Stimulated activated CD4-positive, alpha-beta T cell treated with anti-CD3 and anti-CD28 coated beads, TNF-alpha, amount 100 ng/mL, for 48 hours (primary cell): ENCODE measurements around the gene FYN.
"Not testable (repeated sequence)": the region's sequence is repeated elsewhere in the genome, so short reads cannot be mapped to it uniquely, and the experiment has no call there.

Experiments
- DNase-seq, 3 donors: peaks; one replicate each; pipeline ENCODE4 v3.0.0-alpha.2; 2020; ENCODE audit warnings: low read depth in 3 of 3

FYN gene

DNA sequence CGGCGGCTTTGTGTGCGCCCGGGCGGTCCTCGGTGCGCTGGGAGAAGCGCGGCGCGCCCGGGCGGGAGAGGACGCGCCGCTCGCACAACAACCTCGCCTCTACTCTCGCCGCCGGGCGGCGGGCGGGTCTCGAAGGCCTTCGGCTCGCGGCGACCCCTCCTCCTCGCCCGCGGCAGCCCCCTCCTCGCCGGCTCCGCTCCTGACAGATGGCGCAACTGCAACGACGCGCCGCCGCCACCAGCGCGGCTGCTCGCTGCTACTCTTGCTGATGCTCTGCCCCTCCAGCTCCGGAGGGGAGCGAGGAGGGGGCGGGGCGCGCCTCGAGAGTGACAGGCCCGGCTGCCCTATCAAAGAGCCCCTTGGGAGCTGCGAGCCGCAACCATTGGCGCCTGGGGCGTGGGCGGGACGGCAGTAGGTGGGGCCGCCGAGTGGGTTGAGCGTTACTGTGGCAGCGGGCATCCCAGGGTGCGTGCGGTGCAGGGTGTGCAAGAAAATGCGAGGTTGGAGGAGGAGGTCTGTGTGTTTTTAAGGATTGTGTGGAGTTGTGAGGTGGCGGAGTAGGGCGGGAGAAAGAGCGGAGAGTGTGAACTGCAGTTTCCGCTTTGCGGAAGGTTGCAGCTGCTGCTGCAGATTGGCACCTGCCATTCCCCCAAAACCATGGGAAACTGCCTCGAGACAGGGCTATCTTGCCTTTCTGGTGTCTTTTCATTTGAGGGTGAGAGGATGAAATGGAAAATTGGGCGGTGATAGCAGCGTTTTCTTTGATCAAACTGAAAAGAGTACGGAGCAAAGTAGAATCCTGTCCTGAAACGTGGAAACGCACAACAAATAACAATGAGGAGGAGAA lies at the start of gene FYN:
Gene FYN, minus strand, starts transcription at position 275 of the 847 bp plus-strand sequence. CDS start 153,401 bp downstream, outside the sequence.
- DNase-seq, result peak; percentile 99

DNA sequence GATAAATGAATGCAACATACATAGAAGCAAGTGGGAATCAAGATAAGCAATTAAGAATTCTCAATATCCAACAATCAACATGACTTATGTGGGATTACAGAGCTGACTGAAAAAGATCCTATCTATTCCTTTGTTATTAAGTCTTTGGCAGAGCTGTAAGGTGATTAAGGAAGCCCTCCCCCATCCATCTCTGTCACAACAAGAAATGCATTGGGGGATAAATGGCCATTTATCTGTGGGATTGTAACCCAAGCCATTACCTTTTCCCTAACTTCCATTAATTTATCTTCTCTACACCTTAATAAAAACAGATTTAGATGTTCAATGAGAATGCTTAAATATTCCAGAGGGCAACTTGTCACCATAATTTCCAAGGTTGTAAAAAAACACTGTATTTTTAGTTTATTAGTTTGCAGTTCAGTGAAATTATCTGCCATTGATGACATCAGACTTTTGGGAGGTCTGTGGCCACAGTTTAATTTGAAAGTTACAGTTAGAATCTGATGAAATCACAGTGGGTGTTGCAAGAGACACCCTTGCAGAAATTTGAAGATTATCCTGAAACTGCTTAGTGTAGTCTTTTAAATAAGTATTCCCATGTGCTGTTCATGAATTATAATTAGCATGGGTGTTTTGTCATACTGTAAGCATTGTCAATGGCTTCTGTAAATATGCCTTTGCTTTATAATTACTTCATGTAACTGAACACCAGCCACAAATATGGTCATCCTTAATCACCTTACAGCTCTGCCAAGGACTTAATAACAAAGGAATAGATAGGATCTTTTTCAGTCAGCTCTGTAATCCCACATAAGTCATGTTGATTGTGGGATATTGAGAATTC lies 49.4 kb upstream of the FYN start:
- no peak for DNase-seq

DNA sequence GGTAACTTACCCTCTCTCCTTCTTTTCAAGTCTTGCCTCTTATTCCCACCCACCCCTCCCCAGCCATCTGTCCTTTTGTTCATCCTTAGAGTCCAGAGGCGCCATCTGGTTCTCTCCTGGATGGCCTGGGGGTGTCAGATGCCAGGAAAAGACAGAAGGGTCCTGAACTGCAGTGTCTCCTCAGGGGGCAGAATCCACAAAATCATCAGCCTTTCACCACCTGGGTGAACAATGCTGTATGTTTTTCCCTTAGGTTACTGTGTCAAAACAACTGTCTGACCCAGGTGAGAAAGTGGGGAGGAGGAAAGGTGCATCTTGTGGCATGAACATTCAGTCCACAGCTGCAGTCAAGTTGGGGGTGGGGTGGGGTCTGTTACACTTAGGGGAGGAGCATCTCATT lies 47.9 kb upstream of the FYN start:
- DNase-seq, result no peak

DNA sequence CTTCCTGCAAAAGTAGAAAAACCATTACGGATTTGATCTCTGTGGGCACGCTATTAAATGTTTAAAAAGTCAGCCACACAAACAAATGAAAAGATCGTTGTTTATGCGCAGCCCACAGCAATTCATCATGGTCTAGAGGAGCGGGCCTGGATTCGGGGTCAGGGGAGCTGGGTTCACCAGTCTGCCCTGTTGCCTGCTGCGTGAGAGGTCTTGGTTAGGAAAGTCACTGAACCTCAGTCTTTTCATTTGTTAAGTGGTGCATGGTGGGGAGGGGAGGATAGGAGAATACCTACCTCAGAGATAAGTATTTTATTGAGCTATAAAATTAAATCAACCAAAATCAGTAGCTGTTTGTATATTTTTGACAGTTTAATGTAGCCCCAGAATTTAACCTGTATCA lies 47.3 kb upstream of the FYN start:
- DNase-seq, result no peak

DNA sequence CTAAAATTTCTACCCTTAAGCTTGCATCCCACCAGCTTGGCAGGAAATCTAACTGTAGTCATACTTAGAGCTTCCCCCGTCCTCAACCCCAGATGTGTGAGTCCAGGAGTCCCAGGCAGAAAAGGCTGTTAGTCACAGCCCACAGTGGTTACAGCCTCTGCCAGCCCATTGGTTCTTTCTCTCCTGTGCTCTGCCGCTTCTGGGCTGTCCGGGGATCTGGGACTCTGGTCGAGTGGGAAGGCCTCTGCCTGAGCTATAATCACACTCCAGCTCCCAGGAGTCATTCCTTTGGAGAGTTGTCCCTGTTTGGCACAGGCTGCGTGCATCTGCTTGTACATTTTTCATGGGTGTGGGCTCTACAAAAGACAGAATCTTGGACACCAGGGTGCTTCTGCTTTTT lies 45.6 kb upstream of the FYN start:
- no peak for DNase-seq

DNA sequence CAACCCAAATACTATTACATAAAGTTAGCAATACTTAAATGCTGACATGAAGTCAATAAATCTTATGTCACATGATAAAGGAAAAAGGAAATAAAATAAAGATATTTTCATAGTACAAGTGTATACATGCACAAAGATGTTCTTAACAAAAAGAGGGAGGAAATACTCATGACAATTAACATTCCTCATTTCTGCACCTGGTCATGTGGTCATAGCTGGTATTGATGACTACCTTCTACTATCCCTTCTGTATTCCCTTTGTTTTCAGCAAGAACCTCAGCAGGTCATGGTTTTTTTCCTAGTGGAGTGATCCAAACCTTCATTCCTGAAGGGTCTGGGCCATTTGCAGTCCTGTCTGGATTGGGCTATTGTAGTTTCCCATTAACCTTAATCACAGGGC lies 43.5 kb upstream of the FYN start:
- no peak for DNase-seq

DNA sequence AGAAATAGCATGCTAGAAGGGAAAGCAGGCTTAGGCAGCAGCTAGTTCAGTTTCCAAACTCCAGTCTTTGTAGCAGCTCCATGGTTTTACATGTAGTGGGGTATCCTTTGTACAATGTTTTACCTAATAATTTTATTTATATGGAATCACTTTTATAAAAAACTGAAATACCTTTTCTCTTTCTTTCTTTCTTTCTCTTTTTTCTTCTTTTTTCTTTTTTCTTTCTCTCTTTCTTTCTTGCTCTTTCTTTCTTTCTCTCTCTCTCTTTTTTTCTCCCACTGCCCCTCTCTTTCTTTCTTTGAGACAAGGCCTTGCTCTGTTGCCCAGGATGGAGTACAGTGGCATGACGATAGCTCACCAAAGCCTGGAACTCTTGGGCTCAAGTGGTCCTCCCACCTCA lies 41.4 kb upstream of the FYN start:
- DNase-seq, result no peak

DNA sequence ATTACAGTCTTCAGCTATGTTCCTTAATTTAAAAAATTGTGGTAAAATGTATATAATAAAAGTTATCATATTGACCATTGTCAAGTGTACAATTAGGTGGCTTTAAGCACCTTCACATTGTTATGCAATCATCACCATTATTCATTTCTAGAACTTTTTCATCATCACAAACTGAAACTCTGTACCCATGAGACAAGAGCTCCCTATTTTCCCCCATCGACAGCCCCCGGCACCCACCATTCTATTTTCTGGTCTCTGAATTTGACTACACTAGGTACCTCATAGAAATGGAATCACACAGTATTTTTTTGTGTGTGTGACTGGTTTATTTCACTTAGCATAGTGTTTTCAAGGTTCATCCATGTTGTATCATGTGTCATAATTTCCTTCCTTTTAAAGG lies 39.7 kb upstream of the FYN start:
- peak in 1 of 3 donors; percentile 3 for DNase-seq

DNA sequence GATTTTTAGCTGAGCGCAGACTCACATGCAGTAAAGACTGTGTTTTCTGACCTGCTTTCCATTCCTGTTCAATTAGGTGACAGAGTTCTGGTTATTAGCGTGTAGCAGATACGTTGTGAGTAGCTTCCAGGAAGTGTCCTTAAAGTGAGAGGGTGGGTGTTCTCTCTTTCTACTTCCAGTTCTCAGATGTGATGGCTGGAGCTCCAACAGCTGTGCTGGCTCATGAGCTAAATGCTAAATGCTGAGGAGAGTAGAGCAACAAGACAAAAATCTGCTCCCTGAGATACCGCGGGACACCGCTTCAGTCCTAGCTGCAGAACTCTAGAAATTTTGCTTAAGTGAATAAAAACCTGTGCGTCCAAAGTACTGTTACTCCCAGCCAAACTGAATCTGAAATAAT lies 38.2 kb upstream of the FYN start:
- no peak for DNase-seq

DNA sequence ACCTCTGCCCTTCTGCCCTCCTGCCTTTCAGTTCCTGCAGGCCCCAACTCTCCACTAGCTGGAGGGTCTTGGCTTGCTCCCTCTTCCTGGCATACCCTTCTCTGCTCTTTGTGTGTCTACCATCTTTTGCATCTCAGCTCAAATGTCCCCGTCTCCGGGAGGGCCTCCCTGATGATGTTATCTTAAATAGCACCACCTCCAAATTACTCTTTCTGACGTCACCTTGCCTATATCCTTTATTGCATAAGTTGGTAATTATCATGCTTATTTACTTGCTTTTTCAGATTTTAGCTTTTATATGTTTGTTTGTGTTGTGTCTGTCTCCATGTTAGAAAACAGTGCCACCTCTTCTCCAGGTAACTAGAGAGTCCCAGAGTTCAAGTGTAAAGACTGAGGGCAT lies 36.0 kb upstream of the FYN start:
- no peak for DNase-seq

DNA sequence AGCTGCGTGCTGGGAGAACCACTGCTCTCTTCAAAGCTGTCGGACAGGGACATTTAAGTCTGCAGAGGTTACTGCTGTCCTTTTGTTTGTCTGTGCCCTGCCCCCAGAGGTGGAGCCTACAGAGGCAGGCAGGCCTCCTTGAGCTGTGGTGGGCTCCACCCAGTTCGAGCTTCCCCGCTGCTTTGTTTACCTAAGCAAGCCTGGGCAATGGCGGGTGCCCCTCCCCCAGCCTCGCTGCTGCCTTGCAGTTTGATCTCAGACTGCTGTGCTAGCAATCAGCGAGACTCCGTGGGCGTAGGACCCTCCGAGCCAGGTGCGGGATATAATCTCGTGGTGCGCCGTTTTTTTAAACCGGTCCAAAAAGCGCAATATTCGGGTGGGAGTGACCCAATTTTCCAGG lies 35.1 kb upstream of the FYN start:
- not testable (repeated sequence) for DNase-seq

DNA sequence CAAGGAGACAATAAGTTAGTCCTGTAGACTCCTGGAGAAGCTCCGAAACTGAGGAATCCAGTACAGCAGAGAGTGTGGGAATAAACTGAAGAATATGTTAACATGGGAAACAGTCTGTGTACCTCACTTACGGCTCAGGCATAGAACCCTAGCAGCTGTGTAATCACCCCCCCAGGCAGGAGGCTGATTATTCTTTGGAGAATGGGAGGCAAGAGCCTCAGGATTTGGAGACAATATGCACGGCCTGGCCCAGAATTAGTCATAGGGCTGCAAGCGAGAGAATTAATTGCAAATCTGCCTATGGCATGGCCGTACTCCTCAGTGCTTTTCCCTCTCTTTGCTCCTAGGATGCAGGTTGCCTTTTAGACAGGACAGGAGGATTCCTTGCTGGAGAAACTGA lies 27.5 kb upstream of the FYN start:
- DNase-seq, result no peak

DNA sequence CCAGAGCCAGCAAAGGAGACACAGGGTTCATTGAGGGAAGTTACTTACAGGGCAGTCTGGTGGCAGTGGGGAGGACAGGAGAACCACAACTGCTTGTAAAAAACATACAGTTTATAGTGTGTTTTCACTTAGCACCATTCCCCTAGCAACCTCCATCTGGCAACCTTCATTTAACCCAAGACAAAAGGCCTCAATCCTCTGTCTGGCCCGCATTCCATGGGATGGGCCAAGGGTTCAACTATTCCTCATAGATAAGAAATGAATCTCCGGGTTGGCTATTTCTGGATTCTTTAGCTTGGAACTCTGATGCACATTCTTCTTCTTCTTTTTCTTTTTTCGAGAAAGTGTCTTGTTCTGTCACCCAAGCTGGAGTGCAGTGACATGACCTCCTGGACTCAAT lies 26.3 kb upstream of the FYN start:
- no peak for DNase-seq

DNA sequence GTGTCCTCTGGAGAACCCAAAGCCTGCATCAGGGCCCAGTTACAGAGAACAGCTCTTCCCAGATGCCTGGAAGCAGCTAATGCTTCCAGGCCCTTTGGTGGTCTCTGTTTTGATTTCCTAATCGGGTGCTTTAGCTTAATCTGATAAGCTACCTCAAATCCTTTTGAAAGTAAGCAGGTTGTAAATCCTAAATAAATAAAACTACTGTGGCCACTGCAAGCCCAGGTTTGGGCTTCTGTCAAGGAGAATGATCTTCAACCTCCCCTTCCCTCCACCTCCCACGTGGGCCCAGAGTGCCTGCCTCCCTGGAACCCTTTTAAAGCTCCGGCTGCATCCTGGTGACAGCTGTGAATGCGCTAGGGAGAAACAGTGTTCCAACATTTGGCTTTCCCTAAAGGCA lies 25.2 kb upstream of the FYN start:
- DNase-seq, result no peak

DNA sequence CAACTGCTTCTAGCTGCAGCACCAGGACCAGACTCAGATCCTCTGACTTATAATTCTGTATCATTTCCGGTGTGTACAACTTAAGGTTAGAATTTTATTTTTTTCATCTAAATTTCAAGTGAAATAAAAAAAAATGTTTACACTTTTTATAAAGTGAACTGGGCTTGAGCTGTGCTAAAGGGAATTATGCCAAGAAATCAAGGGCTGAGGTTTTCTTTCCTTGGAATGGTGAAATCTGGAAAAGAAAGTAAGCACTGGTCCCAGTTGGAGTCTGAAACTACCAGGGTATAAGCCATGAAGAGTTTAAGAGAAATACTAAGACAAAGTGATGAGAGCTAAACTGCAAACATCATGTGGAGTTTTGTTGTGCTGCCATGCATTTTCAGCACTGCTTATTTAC lies 21.7 kb upstream of the FYN start:
- no peak for DNase-seq

DNA sequence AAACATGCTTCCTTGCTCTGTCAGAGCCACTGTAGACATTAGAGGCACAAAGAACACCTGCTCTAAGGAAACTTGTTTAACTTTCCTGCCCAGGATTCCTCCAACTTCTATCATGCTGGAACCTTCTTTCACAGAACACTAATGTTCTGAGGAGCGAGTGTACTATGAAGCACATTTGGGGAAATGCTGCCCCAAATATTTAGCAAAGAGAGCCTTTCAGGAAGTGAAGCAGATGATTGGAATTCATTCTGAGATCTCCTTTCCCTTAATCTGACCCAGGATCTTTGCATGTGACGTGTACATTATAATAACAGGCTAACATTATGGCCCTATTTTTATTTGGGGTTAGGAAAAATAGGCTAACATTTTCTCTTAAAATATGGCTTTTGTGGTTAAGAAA lies 21.0 kb upstream of the FYN start:
- DNase-seq, result no peak

DNA sequence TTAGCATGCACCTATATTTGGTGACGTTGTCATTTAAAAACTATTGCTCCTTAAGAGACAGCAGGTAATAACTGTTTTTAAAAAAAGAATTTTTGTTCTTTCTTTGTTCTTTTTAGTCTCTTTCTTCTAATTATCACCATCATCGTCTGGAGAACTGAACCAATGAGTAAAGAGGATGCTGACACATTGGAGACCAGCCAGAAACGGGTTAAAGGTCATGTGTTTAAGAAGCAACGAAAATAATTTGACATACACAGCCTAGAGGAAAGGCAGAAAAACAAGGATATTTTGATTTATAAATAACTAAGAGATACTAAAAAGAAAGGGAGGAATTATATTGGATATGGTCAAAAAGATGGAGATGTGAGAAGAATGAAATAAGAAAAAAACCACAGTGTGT lies 19.2 kb upstream of the FYN start:
- no peak for DNase-seq

DNA sequence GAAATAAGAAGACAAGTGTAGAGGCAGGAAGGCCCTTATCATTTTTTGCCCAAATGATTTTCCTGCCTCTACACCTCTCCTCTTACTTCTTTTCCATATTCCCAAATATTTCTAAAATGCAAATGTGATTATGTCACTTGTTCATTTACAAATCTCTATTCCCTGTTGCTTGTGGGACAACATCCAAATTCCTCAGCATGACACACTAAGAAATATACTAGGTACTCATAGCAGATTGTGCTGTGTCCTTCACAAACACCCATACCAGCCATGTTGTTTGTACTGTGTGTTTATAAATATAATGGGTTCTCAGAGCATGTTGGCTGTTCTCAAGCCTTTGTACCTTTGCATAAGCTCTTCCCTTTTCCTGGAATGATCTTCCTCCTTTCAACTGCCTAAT lies 17.7 kb upstream of the FYN start:
- DNase-seq, result no peak

DNA sequence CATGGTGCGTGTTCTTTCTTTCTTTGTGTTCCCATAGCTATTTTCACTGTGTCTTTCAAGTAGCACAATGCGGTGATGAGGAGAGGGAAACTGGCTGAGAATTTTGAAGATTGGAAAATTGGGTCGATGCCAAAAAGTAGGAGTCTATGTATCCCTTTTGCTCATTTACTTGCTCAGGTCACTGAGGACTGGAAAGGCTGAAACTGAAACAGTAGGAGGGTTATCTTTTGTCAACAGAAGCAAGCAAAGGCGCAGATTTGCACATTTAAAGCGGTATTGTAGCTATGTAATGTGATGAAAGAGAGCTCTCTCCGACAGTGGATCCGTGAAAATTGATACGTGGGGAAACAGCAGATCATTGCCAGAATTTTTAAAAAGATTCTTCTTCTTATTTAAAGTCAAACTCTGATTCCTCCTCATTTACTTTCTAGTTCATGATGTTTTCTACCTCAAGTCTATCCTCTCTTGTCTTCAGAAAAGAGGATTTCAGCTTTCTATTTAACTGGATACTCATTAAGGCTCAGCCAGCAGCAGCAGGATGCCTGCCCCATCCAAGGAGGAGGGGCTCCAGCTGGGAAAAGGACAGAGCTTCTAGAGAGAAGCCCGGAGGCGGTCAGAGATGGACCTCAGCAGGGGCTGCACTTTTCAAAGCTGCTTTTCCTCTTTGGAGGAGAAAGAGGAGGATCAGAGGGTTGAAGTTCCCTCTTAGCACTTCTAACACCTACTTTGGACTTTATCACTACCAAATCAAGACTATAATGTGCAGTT lies 15.9 kb upstream of the FYN start:
- no peak for DNase-seq

DNA sequence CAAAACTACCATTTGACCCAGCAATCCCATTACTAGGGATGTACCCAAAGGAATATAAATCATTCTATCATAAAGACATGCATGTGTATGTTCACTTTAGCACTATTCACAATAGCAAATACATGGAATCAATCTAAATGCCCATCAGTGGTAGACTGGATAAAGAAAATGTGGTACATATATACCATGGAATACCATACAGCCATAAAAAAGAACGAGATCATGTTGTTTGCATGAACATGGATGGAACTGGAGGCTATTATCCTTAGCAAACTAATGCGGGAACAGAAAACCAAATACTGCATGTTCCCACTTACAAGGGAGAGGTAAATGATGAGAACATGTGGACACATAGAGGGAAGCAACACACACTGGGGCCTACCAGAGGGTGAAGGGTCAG lies 13.5 kb upstream of the FYN start:
- not testable (repeated sequence) for DNase-seq

DNA sequence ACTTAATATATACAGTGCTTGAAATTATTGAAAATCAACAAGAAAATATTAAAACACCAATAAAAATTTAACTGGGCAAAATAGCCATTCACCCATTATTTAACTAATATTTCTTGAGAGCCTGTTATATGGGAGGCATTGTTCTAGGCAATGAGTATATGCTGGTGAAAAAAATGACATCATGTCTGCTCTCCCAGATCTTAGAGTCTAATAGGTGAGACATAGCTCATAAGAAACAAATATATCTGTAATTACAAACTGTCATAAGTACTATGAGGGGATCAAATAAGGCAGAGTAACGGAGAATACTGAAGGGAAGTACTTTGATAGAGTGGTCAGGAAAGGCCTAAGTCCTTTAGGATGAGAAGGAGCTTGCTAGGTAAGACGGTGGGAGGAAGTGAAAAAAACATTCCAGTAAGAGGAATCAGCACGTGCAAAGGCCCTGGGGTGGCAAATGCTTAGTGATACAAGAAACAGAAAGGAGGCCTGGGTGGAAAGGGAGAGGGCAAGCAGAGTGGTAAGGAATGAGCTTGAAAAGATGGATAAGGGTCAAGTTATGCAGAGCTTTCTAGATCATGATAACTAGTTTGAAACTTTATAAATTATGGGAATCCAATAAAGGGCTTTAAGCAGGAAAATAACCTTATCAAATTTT lies 12.2 kb upstream of the FYN start:
- no peak for DNase-seq

DNA sequence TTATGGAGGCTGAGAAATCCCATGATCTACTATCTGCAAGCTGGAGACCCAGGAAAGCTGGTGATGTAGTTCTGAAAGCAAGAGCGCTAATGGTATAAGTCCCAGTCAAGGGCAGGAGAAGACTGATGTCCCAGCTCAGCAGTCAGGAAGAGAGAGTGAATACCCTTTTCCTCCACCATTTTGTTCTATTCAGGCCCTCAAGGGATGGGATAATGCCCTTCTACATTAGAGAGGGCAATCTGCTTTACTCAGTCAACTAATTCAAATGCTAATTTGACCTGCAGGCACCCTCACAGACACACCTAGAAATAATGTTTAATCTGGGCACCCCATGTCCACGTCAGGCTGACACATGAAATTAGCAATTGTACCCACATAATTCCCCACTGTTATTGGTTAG lies 10.8 kb upstream of the FYN start:
- DNase-seq, result no peak
